ENCODE measurements around the gene RUFY3. TPM values are rescaled to one million over a fixed set of nuclear protein-coding genes. Genes with fewer than 3 reads are reported as not detected.

The RUFY3 gene
- total and polyA plus RNA-seq, 2 of the 13 experiments (the other 11 are each of a cell fraction or from before 2014, with no cell fraction given), result 17.9 to 25.3 TPM

DNA sequence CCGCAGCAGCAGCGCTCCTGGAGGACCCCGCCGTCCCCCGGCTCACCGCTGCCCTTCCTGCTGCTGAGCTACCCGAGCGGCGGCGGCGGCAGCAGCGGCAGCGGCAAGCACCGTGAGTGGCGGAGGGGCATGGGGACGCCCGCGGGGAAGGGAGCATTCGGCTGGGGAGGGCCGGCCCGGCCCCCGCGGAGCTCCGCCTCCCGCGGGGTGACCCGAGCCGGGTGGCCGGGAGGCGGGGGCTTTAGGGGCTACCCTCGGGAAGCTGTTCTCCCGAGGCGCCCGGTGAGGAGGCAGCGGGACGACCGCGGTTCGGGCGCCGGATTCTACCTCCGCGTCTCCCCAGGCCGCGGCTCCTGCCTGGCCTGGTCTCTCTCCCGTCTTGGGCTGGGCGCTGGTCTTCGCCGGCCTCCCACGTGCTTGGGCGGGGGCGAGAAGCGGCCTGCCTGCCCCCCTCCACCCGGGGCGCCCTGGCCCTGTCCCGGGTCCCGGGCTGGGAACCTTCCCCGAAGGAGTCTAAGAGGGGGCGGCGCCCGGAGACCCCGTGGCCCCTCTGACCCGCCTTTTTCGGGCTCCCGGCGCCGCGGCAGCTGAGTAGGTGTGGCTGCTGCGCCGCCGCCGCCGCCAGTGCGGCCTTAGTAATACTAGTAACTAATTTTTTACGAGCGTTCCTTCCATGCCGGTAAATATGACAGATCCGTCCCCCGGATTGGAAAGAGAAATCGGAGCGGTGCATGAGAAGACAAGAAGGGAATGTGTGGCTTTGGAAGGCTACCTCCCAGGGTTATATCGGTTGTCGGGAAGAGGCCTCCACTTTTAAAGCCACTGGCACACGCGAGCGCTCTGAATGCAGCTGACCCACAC, 16.4 kb upstream of the RUFY3 start (continued):
- TF ChIP-seq, protein P1, sequence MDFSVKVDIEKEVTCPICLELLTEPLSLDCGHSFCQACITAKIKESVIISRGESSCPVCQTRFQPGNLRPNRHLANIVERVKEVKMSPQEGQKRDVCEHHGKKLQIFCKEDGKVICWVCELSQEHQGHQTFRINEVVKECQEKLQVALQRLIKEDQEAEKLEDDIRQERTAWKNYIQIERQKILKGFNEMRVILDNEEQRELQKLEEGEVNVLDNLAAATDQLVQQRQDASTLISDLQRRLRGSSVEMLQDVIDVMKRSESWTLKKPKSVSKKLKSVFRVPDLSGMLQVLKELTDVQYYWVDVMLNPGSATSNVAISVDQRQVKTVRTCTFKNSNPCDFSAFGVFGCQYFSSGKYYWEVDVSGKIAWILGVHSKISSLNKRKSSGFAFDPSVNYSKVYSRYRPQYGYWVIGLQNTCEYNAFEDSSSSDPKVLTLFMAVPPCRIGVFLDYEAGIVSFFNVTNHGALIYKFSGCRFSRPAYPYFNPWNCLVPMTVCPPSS (IDR thresholded peaks at IDR 0.05), result no peak
- TF ChIP-seq JUNB (CRISPR knock-in tag; IDR thresholded peaks at IDR 0.05; ENCODE audit: borderline replicate concordance) (no peak), ZFP36L2 (CRISPR knock-in tag; IDR thresholded peaks at IDR 0.05) (no peak), ZNF264 (CRISPR knock-in tag; IDR thresholded peaks at IDR 0.05) (peak; percentile 32; the same call in 1 of the 2 replicates), KAT2B (IDR thresholded peaks at IDR 0.05; ENCODE audit: borderline replicate concordance, low read depth, low read length) (no peak), ZNF510 (CRISPR knock-in tag; IDR thresholded peaks at IDR 0.05; ENCODE audit: low read depth) (no peak), MEIS1 (CRISPR knock-in tag; IDR thresholded peaks at IDR 0.05; ENCODE audit: borderline replicate concordance) (no peak), HOXA5 (CRISPR knock-in tag; IDR thresholded peaks at IDR 0.05) (no peak), TBL1XR1 (IDR thresholded peaks at IDR 0.05; ENCODE audit: borderline replicate concordance, low read length, partially characterized antibody) (no peak), SRSF9 (IDR thresholded peaks at IDR 0.05; ENCODE audit: borderline replicate concordance, insufficient read depth, low read depth, low read length, poor library complexity, severe bottlenecking) (no peak), FLYWCH1 (CRISPR knock-in tag; IDR thresholded peaks at IDR 0.05) (no peak), NFKB2 (CRISPR knock-in tag; IDR thresholded peaks at IDR 0.05; ENCODE audit: borderline replicate concordance) (peak; percentile 88; the same call in 1 of the 2 replicates), FIP1L1 (IDR thresholded peaks at IDR 0.05; ENCODE audit: borderline replicate concordance, insufficient read depth, low read depth, low read length) (no peak), POLR2A (IDR thresholded peaks at IDR 0.05; ENCODE audit: insufficient read depth in 1 of 2, low read depth in 2 of 2, low read length in 2 of 2) (peak; percentile 21 to 70; a peak in 3 of 4 replicates), TBX2 (CRISPR knock-in tag; IDR thresholded peaks at IDR 0.05; ENCODE audit: borderline replicate concordance) (peak; percentile 39; the same call in 1 of the 2 replicates), TSC22D2 (CRISPR knock-in tag; IDR thresholded peaks at IDR 0.05; ENCODE audit: borderline replicate concordance) (no peak)
- TF ChIP-seq, protein P2, sequence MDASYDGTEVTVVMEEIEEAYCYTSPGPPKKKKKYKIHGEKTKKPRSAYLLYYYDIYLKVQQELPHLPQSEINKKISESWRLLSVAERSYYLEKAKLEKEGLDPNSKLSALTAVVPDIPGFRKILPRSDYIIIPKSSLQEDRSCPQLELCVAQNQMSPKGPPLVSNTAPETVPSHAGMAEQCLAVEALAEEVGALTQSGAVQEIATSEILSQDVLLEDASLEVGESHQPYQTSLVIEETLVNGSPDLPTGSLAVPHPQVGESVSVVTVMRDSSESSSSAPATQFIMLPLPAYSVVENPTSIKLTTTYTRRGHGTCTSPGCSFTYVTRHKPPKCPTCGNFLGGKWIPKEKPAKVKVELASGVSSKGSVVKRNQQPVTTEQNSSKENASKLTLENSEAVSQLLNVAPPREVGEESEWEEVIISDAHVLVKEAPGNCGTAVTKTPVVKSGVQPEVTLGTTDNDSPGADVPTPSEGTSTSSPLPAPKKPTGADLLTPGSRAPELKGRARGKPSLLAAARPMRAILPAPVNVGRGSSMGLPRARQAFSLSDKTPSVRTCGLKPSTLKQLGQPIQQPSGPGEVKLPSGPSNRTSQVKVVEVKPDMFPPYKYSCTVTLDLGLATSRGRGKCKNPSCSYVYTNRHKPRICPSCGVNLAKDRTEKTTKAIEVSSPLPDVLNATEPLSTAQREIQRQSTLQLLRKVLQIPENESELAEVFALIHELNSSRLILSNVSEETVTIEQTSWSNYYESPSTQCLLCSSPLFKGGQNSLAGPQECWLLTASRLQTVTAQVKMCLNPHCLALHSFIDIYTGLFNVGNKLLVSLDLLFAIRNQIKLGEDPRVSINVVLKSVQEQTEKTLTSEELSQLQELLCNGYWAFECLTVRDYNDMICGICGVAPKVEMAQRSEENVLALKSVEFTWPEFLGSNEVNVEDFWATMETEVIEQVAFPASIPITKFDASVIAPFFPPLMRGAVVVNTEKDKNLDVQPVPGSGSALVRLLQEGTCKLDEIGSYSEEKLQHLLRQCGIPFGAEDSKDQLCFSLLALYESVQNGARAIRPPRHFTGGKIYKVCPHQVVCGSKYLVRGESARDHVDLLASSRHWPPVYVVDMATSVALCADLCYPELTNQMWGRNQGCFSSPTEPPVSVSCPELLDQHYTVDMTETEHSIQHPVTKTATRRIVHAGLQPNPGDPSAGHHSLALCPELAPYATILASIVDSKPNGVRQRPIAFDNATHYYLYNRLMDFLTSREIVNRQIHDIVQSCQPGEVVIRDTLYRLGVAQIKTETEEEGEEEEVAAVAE (CRISPR knock-in tag; IDR thresholded peaks at IDR 0.05; ENCODE audit: borderline replicate concordance), result no peak
- TF ChIP-seq, protein P3, sequence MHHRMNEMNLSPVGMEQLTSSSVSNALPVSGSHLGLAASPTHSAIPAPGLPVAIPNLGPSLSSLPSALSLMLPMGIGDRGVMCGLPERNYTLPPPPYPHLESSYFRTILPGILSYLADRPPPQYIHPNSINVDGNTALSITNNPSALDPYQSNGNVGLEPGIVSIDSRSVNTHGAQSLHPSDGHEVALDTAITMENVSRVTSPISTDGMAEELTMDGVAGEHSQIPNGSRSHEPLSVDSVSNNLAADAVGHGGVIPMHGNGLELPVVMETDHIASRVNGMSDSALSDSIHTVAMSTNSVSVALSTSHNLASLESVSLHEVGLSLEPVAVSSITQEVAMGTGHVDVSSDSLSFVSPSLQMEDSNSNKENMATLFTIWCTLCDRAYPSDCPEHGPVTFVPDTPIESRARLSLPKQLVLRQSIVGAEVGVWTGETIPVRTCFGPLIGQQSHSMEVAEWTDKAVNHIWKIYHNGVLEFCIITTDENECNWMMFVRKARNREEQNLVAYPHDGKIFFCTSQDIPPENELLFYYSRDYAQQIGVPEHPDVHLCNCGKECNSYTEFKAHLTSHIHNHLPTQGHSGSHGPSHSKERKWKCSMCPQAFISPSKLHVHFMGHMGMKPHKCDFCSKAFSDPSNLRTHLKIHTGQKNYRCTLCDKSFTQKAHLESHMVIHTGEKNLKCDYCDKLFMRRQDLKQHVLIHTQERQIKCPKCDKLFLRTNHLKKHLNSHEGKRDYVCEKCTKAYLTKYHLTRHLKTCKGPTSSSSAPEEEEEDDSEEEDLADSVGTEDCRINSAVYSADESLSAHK (CRISPR knock-in tag; IDR thresholded peaks at IDR 0.05; ENCODE audit: borderline replicate concordance), result no peak
- TF ChIP-seq, protein P4, sequence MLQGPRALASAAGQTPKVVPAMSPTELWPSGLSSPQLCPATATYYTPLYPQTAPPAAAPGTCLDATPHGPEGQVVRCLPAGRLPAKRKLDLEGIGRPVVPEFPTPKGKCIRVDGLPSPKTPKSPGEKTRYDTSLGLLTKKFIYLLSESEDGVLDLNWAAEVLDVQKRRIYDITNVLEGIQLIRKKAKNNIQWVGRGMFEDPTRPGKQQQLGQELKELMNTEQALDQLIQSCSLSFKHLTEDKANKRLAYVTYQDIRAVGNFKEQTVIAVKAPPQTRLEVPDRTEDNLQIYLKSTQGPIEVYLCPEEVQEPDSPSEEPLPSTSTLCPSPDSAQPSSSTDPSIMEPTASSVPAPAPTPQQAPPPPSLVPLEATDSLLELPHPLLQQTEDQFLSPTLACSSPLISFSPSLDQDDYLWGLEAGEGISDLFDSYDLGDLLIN (CRISPR knock-in tag; IDR thresholded peaks at IDR 0.05; ENCODE audit: borderline replicate concordance), result no peak
